HepG2 (cell line): Measurements from ENCODE around the gene IFITM10. TPM values are rescaled to one million over a fixed set of nuclear protein-coding genes. Genes with fewer than 3 reads are reported as not detected.
A peak's percentile ranks its signal among the peaks of the same experiment; 100 is the strongest.

ENCODE experiments used
- CBFB ChIP-seq: sonication (generic); formaldehyde crosslinking; IDR thresholded peaks from 2 replicates; pipeline ENCODE4 v1.4.0; 2020; ENCODE audit warnings: missing genetic modification reagents
- DR1 ChIP-seq: sonication (generic); formaldehyde crosslinking; IDR thresholded peaks from 2 replicates; pipeline ENCODE4 v1.8.0; 2021; ENCODE audit warnings: mild to moderate bottlenecking, missing genetic modification reagents, inconsistent platforms
- HOXA5 ChIP-seq: sonication (generic); formaldehyde crosslinking; IDR thresholded peaks from 2 replicates; pipeline ENCODE4 v1.4.0; 2020; ENCODE audit warnings: missing genetic modification reagents
- KDM1A ChIP-seq: IDR thresholded peaks from 2 replicates; pipeline ENCODE4 v1.6.1; 2016; ENCODE audit warnings: missing compliant biosample characterization
- NR0B2 ChIP-seq: sonication (generic); formaldehyde crosslinking; IDR thresholded peaks from 2 replicates; pipeline ENCODE4 v1.4.0; 2020; ENCODE audit warnings: mild to moderate bottlenecking, missing genetic modification reagents
- RAD51 ChIP-seq: fragments of 450-650 bp; IDR thresholded peaks from 2 replicates; pipeline ENCODE4 v1.6.1; 2016; ENCODE audit warnings: borderline replicate concordance
- RFXAP ChIP-seq: sonication (generic); formaldehyde crosslinking; IDR thresholded peaks from 2 replicates; pipeline ENCODE4 v1.4.0; 2020; ENCODE audit warnings: missing genetic modification reagents, borderline replicate concordance
- SMAD3 ChIP-seq: sonication (generic); formaldehyde crosslinking; IDR thresholded peaks from 2 replicates; pipeline ENCODE4 v1.4.0; 2020; ENCODE audit warnings: missing genetic modification reagents
- TBX2 ChIP-seq: sonication (generic); formaldehyde crosslinking; IDR thresholded peaks from 2 replicates; pipeline ENCODE4 v1.5.0; 2020; ENCODE audit warnings: missing genetic modification reagents, mild to moderate bottlenecking, borderline replicate concordance
- TOE1 ChIP-seq: sonication (generic); formaldehyde crosslinking; IDR thresholded peaks from 2 replicates; pipeline ENCODE4 v1.4.0; 2020; ENCODE audit warnings: mild to moderate bottlenecking, missing genetic modification reagents
- ZBTB42 ChIP-seq: sonication (generic); formaldehyde crosslinking; IDR thresholded peaks from 2 replicates; pipeline ENCODE4 v1.5.0; 2020; ENCODE audit warnings: mild to moderate bottlenecking, missing genetic modification reagents
- ZC3H13 ChIP-seq: sonication (generic); formaldehyde crosslinking; IDR thresholded peaks from 2 replicates; pipeline ENCODE4 v1.8.1; 2023; ENCODE audit warnings: mild to moderate bottlenecking, missing genetic modification reagents, moderate library complexity
- ZNF280D ChIP-seq: sonication (generic); formaldehyde crosslinking; IDR thresholded peaks from 2 replicates; pipeline ENCODE4 v1.5.1; 2020; ENCODE audit warnings: mild to moderate bottlenecking, missing genetic modification reagents
- ZNF614 ChIP-seq: IDR thresholded peaks from 2 replicates; pipeline ENCODE4 v1.6.1; 2018; ENCODE audit warnings: missing biosample characterization, missing genetic modification reagents, inconsistent platforms, borderline replicate concordance
- ZNF670 ChIP-seq: sonication (generic); formaldehyde crosslinking; IDR thresholded peaks from 2 replicates; pipeline ENCODE4 v1.8.0; 2022; ENCODE audit warnings: mild to moderate bottlenecking, missing genetic modification reagents, borderline replicate concordance
- ZNF772 ChIP-seq: sonication (generic); formaldehyde crosslinking; IDR thresholded peaks from 2 replicates; pipeline ENCODE4 v1.5.0; 2020; ENCODE audit warnings: mild to moderate bottlenecking, missing genetic modification reagents
- ZNF773 ChIP-seq: sonication (generic); formaldehyde crosslinking; IDR thresholded peaks from 2 replicates; pipeline ENCODE4 v1.4.0; 2020; ENCODE audit warnings: missing genetic modification reagents, borderline replicate concordance
- ZNF781 ChIP-seq: sonication (generic); formaldehyde crosslinking; IDR thresholded peaks from 2 replicates; pipeline ENCODE4 v1.5.1; 2020; ENCODE audit warnings: borderline replicate concordance, mild to moderate bottlenecking, missing genetic modification reagents; ENCODE audit errors: not compliant biosample characterization
- polyA plus RNA-seq, 8 experiments: library from polyadenylated mRNA; depleted of rRNA in 3 of 8; stranded (reverse) in 7 of 8; unstranded in 1 of 8; fragments of >200 nt; fragmentation: Illumina TruSeq in 4 of 8; extraction: Trizol in 4 of 8; gene quantifications; 2 replicates each; pipeline versions ENCODE4 v1.2.1 to v1.2.3, GENCODE V29; 2011 to 2016; ENCODE audit warnings: low read depth in 4 of 8, missing spikeins in 1 of 8, mixed read lengths in 1 of 8; ENCODE audit not compliant: insufficient read depth in 1 of 8
- total RNA-seq, 5 experiments: library from RNA; depleted of rRNA; stranded (reverse); fragments of >200 nt; fragmentation: Illumina TruSeq; extraction: Trizol; gene quantifications; 2 replicates each; pipeline ENCODE4 v1.2.3, GENCODE V29; 2016; ENCODE audit warnings: low read depth in 1 of 5
- TF ChIP-seq, protein P1 (sequence below): sonication (generic); formaldehyde crosslinking; IDR thresholded peaks from 2 replicates; pipeline ENCODE4 v1.8.0; 2022; ENCODE audit warnings: mild to moderate bottlenecking, missing genetic modification reagents; ENCODE audit not compliant: insufficient replicate concordance
- TF ChIP-seq, protein P2 (sequence below): sonication (generic); formaldehyde crosslinking; IDR thresholded peaks from 2 replicates; pipeline ENCODE4 v1.4.0; 2020; ENCODE audit warnings: mild to moderate bottlenecking, missing genetic modification reagents
- TF ChIP-seq, protein P3 (sequence below): sonication (generic); formaldehyde crosslinking; IDR thresholded peaks from 2 replicates; pipeline ENCODE4 v1.8.1; 2023; ENCODE audit warnings: missing genetic modification reagents, mild to moderate bottlenecking, borderline replicate concordance

Gene IFITM10
- total and polyA plus RNA-seq, 2 of the 13 experiments (the other 11 are each of a cell fraction or from before 2014, with no cell fraction given): 0.09 to 0.13 TPM

DNA sequence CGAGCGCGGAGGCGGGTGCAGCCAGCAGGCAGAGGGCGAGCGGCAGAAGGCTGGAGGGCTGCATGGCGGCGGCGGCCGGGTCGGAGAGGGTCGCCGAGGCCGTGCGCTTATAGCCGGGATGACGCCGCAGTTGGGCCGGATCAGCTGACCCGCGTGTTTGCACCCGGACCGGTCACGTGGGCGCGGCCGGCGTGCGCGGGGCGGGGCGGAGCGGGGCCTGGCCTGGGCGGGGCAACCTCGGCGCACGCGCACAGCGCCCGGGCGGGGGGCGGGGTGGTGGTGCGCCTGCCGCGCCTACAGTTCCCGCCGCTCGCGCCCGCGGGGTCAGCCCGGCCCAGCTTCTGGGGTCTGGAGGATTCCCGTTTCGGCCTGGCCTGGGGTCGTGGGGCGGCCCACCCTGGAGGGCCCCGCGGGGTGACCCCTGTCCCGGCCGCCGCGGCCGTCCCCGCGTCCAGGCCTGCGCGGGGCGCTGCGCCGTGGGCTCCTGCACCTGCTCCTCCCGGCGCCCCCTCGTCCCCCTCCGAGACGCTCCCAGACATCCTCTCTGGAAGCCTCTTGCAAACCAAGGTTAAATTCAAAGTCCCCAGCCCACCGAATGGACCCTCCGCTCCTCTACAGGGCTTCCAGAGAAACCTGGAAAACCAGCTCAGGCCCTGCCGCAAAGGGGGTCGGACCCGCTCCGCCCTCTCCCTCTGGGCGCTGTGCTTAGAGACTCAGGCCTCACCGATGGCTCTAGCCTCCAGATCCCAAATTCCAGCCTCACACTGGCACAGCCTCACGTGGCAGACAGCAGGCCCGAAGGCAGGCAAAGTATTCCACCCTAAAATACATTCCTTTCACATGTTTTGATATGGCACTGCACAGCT, 13.6 kb upstream of the IFITM10 start, which contains the start of gene CTSD (continued):
- TF ChIP-seq CBFB (CRISPR knock-in tag): no peak; the same call in 1 of the 2 replicates
- peak; percentile 36; the same call in 1 of the 2 replicates for TF ChIP-seq ZNF614
- TF ChIP-seq DR1 (CRISPR knock-in tag): no peak; the same call in 1 of the 2 replicates
- TF ChIP-seq HOXA5: no peak
- no peak for TF ChIP-seq TOE1 (CRISPR knock-in tag)
- TF ChIP-seq, protein P1, sequence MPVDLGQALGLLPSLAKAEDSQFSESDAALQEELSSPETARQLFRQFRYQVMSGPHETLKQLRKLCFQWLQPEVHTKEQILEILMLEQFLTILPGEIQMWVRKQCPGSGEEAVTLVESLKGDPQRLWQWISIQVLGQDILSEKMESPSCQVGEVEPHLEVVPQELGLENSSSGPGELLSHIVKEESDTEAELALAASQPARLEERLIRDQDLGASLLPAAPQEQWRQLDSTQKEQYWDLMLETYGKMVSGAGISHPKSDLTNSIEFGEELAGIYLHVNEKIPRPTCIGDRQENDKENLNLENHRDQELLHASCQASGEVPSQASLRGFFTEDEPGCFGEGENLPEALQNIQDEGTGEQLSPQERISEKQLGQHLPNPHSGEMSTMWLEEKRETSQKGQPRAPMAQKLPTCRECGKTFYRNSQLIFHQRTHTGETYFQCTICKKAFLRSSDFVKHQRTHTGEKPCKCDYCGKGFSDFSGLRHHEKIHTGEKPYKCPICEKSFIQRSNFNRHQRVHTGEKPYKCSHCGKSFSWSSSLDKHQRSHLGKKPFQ: peak; percentile 73
- no peak for TF ChIP-seq ZNF670 (CRISPR knock-in tag)
- TF ChIP-seq, protein P2, sequence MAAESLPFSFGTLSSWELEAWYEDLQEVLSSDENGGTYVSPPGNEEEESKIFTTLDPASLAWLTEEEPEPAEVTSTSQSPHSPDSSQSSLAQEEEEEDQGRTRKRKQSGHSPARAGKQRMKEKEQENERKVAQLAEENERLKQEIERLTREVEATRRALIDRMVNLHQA (CRISPR knock-in tag): no peak
- TF ChIP-seq RFXAP (CRISPR knock-in tag): no peak; the same call in 1 of the 2 replicates
- no peak for TF ChIP-seq KDM1A (CRISPR knock-in tag)
- TF ChIP-seq ZNF773 (CRISPR knock-in tag): no peak
- TF ChIP-seq ZC3H13 (CRISPR knock-in tag): no peak
- TF ChIP-seq, protein P3, sequence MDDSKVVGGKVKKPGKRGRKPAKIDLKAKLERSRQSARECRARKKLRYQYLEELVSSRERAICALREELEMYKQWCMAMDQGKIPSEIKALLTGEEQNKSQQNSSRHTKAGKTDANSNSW (CRISPR knock-in tag): no peak
- TF ChIP-seq ZNF280D (CRISPR knock-in tag): no peak
- TF ChIP-seq NR0B2: 0 out of 2 replicates have a peak, but pooled peaks have one; percentile 46
- TF ChIP-seq ZNF781: no peak
- TF ChIP-seq ZNF772 (CRISPR knock-in tag): no peak
- peak; percentile 83 for TF ChIP-seq RAD51
- peak; percentile 52; the same call in 1 of the 2 replicates for TF ChIP-seq TBX2 (CRISPR knock-in tag)
- TF ChIP-seq SMAD3: no peak
- TF ChIP-seq ZBTB42 (CRISPR knock-in tag): no peak
